SW480 (cell line): ENCODE data around the gene MOV10.

Experiments used
- DNase-seq: peaks from one replicate; pipeline ENCODE4 v3.0.0-alpha.2; 2016; ENCODE audit warnings: low spot score

The MOV10 gene

GRCh38 chr1:112700290-112701226, 26.1 kb downstream of the MOV10 start:
- peak; percentile 75 for DNase-seq

DNA sequence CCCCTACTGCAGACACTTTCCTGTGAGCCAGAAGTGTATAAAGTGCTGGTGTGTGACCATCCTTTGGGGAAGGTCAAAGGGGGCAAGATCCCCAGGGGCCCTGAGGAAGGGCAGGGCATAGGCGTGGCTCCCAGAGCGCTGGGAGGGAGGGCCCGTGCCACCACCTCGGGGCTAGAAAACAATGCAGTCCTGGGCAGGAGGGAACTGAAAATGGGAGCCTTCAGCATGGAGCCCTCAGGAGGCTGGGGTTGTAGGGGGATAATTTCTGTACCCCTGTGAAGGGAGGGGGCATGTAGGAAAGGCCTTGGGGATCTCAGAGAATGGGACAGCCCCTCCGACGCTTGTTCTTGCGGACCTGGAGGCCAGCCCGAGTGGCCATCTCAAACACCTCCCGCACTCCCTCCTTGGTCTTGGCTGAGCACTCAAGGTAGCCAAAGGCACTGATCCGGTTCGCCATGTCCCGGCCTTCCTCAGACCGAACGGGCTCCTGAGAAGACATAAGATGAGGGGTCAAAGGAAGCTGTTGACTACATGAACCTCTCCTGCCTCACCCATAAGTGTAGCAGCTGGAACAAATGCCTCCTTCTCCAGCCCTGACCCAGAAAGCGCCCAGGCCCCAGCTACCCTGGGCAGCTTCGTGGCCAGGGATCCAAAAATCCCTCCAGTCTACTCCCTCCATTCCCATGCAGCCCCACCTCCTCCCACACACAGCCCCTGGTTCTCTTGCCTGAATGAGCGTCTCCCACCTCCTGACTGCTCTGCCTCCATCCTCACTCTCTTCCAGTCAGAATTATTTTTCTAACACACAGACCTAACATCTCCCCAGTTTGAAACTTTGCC, 27.0 kb downstream of the MOV10 start:
- no peak for DNase-seq

DNA sequence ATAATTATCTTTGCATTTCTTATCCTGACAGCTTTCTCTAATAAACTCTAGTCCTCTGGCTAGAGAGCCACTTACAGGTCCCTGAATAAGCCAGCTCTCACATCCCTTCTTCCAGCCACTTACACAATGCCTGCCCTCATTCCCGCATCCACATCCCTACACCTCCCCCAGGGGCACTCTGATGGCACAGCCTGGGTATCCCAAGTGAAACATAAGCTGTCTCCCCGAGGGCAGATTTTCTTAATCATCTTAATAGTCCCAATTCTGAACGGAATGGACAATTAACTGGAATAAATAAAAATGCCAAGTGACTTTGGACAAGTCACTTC, 27.6 kb downstream of the MOV10 start:
- DNase-seq, result no peak

DNA sequence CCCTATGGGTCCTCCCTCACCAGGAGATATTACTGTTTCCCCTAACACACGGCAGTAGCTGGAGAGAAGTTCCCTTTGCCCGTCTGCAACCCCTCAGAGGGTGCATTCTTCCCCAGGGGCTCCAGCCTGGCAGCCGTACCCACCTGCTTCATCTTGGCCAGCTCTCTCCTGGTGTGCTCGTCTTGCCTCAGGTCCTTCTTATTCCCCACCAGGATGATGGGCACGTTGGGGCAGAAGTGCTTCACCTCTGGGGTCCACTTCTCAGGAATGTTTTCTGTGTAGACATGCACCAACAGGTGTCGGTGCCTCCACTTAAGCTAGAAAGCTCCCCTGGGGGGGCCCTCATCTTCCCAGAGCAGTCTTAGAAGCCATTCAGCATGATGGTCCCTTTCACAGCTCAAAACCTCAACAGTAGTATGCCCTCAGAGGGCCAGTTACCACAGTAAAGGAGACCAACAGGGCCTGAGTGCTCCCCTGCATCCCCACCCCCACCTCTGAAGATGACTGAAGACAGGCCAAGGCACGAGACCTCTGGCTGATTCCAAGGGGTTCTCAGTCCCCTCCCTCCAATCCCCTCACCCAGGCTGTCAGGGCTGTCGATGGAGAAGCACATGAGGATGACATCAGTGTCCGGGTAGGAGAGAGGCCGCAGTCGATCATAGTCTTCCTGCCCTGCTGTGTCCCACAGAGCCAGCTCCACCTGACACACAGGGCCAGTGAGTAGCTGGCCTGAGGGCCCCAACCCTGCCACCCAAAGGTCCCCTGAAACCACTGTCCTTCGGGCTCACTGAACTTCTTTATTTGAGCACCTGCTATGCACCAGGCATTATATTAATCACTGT, 28.2 kb downstream of the MOV10 start:
- no peak for DNase-seq

GRCh38 chr1:112703706-112704105, 29.2 kb downstream of the MOV10 start:
- DNase-seq, result no peak

DNA sequence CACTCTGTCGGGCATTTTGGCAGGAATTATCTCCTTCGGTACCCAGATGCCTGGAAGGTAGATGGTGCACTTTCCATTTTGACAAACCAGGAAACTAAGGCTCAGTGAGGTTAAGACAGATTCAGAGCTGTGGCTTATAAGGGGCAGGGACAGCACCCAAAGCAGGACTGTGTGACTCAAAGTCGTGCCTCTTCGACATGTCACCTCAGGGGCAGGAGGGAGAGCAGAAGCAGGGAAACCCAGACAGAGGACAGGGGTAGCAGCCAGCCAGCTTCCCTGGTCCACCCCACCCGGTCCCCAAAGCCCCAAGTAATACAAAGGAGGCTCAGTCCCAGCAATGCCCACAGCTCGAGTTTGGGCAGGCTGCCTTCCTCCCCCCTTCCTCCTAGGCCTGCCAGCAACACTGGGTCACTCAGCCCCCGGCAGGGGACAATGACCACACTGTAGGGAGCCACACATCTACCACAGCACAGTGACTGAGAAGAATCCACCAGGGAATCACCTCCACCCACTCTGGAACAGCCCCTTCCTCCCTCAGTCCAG, 30.0 kb downstream of the MOV10 start:
- peak; percentile 8 for DNase-seq

DNA sequence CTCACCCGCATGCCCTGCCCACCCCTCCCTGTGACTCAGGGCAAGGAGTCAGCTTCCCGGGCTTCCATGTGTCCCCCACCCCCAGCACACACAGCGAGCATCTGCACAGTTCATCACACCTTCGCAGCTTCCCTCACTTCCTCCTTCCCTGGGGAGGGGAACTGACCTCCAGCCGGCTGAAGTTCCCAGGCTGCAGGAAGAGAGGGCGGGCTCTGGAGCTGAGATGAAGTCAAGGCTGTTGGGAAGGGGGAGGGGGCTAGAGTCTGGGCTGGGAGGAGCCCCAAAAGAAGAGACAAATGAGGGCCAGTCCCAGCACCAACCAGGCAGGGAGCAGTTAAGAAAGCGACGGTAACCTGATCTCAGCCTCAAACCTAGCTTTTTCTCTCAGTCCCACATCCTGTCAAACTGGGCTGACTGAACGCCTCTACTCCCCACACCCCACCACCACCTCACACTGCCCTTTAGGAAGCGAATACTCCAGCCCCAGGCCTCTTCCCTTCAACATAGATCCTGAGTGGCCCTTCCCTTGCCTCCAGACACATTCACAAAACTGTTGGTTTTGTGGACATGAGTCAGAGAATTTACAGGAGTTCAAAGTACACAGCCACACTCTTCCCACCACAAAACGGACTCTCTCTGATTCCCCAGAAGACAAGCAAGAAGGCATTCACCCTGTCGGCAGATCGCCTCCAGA, 30.6 kb downstream of the MOV10 start:
- DNase-seq, result peak; percentile 89

- peak; percentile 39 for DNase-seq
Measured at GRCh38 chr1:112706505-112707220, 32.2 kb downstream of the MOV10 start, which contains the start of gene RHOC. Gene RHOC (minus strand): TSS chr1:112707127. CDS start chr1:112703799, 3,328 bp downstream.

DNA sequence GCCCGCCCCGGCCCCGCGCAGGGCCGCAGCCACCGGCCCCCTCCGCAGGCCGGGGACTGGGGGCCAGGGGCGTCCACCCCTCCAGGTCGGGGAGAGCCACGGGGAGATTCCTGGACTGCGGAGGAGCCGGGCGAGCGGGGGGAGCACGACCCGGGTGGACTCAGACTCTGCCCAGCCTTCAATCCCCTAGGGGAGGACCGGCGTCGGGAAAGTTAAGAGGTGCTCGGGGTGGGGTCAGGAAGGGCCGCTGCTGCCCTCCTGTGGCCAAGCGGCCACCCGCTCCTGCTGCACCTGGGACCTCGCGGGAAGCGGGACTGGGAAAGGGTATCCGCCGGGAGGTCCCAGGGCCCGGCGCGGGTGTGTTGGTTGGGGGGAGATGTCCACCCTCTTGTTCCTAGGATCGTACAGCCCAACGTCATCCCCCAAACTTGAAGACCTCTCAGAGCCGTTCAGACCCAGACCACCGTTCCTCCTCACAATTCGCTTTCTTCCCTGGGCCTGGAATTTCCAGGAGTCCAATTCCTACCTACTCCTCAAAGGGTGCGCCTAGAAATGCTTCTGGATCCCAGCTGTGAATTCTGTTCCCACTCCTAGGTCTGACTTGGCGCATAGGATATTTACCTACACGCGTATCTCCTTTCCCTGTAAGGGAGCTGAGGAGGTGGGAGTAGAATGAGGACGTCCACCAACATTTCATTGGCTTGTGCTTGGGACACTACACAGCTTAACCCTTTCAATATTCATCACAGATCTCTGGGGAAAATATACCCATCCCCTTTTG, 33.0 kb downstream of the MOV10 start:
- peak; percentile 91 for DNase-seq

DNA sequence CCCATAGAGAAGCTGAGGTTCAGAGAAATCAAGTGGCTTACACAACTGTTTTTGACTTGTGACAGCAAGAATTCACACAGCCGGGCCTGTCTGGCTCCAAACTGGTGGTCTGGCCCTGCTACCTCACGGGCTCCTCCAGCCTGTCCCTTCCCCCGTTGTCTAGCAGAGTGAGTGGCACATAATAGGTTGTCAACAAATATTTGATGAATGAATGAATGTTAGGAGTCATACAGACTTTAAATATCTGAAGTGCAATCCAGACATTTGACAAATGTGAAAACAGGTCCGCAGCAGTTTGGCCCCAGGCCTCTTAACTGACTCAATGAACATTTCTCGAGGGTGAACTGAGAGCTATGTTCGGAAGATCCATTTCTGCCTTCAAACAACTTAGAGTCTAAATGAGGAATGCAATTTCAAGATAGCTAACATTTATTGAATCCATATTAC, 33.6 kb downstream of the MOV10 start:
- no peak for DNase-seq

DNA sequence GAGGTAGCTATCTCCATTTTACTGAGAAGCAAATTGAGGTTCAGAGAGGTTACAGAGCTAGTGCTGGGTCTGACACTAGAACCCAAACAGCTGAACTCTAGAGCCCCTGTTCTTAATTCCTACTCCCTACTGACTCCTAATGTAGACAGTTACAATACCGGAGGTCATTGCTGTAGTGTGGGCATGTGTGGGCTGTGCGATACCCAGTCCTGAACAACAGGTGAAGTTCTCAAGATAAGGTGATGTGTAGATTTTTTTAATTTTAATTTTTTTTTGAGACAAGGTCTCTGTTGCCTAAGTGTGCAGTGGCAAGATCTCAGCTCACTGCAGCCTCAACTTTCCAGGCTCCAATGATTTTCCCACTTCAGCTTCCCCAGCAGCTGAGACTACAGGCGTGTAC, 34.0 kb downstream of the MOV10 start:
- no peak for DNase-seq

DNA sequence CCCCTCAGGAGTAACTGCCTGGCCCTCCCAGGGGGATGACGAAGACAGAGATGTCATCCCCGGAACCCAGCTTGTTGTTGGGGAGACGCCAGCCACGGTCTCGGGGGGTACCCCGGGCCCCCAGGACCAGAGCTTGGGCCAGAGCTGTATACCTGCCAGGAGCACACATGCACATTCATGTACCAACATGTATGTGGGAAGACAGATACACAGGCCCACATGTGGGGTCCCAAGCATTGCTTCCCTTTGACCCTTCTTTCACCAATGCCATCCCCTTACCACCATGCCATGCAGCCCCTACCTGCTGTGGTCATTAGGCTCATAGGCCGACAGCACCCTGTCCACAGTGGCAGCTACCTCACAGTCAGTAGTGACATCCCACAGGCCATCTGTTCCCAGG, 35.7 kb downstream of the MOV10 start:
- no peak for DNase-seq

GRCh38 chr1:112710586-112710985, 36.1 kb downstream of the MOV10 start:
- DNase-seq, result no peak

- DNase-seq, result no peak
Measured at GRCh38 chr1:112711041-112711440, 36.6 kb downstream of the MOV10 start.

DNA sequence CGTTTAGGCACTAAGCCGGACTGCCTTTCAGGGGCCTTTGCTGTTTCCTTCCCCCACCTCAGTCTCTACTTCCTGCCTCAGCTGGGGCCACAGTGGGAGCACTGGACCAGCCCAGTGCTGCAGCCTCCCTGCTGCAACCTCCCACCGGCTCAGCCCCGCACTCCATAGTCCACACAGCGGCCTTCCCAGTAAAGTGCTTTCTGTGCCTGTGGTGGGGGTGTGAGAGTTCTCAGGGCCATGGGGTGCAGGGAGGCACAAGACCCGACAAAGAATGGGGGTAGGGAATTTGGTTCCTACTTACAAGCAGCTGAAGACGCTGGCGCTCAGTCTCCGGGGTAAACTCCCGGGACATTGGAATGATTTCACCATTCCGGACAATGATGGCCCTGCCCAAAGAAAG, 37.2 kb downstream of the MOV10 start:
- DNase-seq, result no peak

GRCh38 chr1:112712191-112712590, 37.7 kb downstream of the MOV10 start:
- DNase-seq, result no peak

DNA sequence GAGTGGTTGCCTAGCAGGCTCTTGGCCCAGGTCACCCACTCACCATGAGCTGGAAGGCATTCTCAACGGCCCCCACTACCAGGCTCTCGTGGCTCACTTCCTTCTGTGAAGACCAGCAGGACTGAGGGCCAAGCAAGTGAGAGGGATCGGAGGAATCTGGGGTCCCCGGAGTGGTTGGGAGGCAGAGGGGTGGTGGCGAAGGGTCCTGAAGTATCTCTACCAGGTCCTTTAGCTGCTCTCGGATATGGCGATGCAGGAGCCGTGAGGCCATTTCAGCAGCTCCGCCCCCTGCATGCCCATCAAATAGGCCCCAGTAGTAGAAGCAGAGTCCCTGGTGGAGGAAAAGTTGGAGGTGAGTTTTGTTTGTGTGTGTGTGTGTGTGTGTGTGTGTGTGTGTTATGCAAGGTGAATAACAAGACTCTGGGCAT, 38.3 kb downstream of the MOV10 start:
- DNase-seq, result no peak

- no peak for DNase-seq
Measured at GRCh38 chr1:112713466-112714312, 39.2 kb downstream of the MOV10 start.
